HG02759 (cell line): ENCODE data around the gene CADM2.

ENCODE experiments used
- ATAC-seq: cut with Tn5 transposase; IDR thresholded peaks from one replicate; pipeline ENCODE4 v1.9.1; 2021; ENCODE audit warnings: mild to moderate bottlenecking, moderate library complexity; ENCODE audit not compliant: unreplicated experiment

CADM2 gene

GRCh38 chr3:84983490-84983889, 24.7 kb downstream of the CADM2 start:
- ATAC-seq = no peak

DNA sequence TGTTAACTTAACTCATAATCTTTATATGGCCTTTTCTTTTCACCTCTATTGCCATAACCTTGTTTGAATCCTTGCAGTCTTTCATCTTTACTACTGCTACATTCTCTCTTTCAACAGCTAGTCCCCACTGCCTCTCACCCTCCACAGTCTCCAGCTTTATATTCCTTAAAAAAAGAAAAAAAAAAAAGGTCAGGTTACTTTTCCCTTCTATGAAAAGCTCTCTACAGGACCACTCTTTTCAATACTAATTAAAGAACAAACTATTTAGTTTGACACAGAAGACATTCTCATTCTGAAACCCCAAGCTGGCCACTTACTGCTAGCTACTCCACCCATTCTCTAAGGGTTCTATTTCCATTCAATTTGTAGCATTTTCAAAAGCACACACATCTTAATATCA, 25.6 kb downstream of the CADM2 start:
- ATAC-seq = no peak

- no peak for ATAC-seq
Measured at GRCh38 chr3:84985795-84986194, 27.0 kb downstream of the CADM2 start.

DNA sequence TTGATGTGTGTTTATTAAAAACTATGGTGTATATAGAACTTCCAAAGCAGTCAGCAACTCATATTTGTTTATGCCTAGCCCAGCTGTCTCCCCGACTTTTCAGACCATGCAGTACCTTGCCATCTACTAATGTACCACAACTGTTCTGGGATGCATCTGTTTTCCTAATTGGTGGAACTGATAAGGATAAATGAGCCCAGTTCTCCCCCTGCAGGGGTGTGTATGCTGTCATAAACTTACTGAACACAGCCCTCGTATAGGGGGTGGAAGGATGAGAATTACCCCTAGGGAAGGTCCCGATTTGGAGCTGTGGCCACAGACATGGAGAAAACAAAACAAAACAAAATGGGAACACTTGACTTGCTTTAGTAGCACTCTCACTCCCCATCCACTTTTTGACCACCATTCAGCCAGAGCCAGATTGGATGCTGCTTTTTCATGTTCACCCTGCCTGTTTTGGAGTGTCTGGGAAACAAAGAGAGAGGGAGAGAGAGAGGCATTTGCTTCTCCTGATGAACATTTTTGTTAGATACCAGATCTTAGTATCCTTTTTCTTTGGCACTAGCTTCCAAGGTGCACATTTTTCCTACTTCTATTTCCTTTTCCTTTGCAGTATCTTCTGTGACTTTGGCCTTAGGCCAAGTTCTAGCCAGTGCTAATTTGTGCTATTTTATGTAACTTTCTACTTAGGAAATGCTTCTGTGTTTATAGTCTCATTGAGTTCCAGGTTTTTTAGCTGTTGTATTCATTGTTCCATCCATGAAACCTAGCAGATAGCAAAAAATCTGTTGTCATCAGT, 29.1 kb downstream of the CADM2 start:
- no peak for ATAC-seq

- ATAC-seq = no peak
Measured at GRCh38 chr3:84989102-84989501, 30.3 kb downstream of the CADM2 start.

GRCh38 chr3:84991422-84991900, 32.7 kb downstream of the CADM2 start:
- no peak for ATAC-seq

DNA sequence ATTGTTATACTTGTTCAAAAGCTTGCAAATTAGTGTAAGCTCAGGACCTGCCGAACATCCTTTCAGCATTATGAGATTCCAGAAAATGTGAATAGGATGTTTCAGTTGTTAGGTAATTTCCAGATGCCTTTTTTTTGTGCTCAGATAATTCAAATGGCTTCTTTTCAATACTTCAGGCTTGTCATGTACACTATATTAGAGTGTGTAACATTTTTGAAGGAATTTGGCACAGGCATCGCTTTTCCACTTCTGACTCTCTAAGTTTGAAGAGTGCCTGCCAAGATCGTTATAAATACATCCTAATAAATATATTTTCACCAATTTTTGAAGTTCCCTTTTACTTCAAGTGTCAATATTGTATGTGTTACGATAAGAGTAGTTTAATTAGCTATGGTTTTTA, 35.2 kb downstream of the CADM2 start:
- no peak for ATAC-seq

DNA sequence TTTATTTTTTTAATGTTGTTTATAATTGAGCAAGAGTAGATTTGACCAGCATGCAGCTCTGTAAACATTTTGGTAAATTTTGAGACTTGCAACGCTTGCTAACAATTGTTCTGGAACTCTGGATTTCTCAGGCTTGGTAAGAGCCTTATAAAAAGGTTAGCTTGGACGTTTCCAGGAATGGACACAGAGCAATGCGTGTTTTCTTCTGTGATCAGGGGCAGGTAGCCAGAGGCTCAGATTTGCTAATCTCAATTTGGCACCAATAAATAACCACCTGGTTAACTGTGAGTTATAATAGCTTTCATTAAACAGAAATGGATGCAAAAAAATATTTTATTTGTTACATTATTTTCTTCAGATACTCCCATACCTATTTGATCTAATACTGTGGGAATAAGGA, 39.8 kb downstream of the CADM2 start:
- ATAC-seq = no peak

GRCh38 chr3:85003479-85003878, 44.7 kb downstream of the CADM2 start:
- no peak for ATAC-seq

- ATAC-seq = no peak
Measured at GRCh38 chr3:85004147-85004546, 45.4 kb downstream of the CADM2 start.

DNA sequence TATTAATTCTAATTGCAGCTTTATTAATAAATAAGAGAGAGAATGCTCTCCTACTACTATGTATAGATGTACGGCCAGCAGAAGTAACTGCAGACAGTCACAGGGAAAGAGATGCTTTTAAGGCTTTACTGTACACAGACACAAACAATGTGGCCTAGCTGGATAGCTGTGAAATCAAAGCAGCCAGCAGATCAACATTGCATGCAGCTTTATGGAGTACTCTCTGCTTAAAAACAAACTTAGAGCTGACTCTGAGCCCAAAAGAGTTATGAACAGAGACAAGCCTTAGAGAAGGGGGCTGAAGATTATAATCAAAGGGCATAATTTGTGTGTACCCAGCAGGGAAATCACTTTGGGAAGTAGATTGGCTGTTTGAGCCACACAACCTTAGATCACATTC, 47.2 kb downstream of the CADM2 start:
- no peak for ATAC-seq

- no peak for ATAC-seq
Measured at GRCh38 chr3:85007195-85008094, 48.7 kb downstream of the CADM2 start.

DNA sequence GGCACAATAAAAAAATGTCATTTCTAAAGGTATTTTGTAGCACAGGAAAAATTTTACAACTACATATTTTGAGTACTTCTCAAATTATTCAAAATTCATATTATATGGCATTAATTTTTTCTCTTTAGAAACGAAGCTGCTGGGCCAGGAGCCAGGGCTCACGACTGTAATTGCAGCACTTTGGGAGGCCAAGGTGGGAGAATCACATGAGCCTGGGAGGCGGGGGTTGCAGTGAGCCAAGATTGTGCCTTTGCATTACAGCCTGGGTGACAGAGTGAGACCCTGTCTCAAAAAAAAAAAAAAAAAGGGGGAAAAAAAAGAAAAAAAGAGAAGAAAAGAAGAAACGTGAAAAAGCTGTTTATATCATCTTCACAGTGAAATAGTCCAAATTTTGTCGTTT, 62.0 kb downstream of the CADM2 start:
- no peak for ATAC-seq

GRCh38 chr3:85030052-85030451, 71.3 kb downstream of the CADM2 start:
- ATAC-seq = no peak

DNA sequence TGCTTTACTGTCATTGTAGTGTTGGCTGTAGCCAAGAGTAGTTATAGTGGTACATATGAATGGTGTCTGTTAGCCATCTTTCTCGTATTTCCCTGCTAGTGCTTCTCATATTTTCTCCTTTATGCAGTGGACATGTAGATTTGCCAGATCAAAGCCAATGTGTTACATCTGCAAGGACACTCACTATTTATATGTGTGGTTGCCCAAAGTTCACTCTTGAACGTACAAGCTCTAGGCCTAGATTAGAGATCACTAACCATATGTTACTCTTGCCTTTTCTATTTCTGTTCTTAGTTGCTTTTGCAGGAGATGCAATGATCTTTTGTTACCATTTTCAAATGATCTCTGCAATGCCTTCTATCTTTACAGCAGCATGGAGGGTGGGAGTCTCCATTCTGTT, 78.4 kb downstream of the CADM2 start:
- no peak for ATAC-seq

DNA sequence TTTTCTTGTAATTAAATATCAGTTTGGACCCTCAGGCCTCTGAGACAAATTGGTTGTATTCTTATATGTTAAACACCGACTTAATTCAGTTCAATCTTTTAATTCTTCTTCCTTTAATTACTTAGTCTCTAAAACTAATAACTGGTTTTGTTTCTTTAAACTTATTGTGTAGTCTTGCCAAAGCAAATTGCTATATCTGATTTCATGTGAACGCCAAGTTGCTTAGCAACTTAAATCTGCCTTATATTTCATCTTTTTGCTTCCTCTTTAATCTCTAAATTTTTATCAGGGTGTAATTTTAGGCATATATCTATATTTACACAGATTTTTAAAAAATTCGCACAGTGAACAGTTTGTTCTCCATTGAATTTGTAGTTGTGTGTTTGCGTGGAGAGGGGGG, 82.2 kb downstream of the CADM2 start:
- ATAC-seq = no peak

GRCh38 chr3:85041562-85042055, 82.8 kb downstream of the CADM2 start:
- no peak for ATAC-seq

DNA sequence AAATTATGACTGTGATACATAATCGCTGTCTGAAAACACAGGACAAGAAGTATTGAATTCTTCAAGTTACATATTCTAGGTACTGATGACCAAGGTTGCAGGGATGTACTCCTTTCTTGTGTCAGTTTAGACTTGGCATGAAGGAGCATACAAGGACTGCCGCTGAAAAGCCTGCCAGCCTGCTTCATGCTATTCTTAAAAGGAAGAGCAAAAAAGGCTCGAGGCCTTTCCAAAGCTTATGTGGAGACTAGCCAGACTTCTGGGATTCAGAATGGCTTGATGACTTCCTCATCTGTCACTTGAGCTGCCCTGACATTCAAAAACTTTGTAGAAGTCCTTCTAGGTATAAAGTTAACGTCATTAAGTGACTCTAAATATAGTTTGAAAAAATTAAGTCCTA, 92.0 kb downstream of the CADM2 start:
- ATAC-seq = no peak

GRCh38 chr3:85051786-85052185, 93.0 kb downstream of the CADM2 start:
- ATAC-seq = no peak

- no peak for ATAC-seq
Measured at GRCh38 chr3:85053626-85054025, 94.8 kb downstream of the CADM2 start.

DNA sequence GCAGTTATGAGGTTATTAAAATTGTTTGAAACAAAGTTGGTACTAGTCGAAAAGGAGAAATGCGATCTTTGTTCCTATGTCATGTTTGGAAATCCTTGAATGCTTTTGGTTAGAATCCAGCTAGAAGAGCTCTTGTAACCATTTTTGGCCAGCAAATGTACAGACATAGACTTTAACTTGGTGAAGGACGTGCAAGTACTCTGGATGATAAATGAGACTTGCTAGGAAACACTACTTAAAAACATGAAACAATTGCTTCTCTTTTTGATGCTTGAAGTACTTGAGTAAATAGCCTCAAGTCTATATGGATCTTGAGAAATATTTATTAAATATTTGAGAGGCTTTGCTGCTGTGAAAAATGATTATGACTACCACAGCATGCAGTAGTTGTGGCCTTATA, 95.8 kb downstream of the CADM2 start:
- no peak for ATAC-seq

DNA sequence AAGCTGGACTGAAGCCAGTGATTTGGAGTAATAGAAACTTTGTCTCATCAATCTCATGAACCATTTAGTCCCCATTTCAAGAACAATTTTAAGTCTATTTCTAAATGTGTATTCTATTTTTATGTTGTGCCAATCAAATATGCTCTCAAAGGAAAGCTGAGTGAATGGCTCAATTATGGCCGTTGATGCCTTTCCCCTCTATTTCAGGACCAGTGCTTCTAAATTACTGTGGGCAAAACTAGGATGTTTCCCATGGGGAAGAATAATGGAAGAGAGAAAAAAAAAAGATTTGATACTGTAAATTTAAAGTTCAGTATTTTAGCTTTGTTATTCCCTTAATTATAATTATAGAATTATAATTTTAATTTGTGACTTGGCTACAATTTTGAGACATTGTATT, 110.1 kb downstream of the CADM2 start:
- no peak for ATAC-seq
